Activated T-helper 9 cell treated with anti-CD3 and anti-CD28 coated beads, Interleukin-2, amount 50 U/mL, for 16 hours (primary cell): ENCODE measurements around the gene RHOBTB3.

Experiments
- DNase-seq: peaks from one replicate; pipeline ENCODE4 v3.0.0-alpha.2; 2020; ENCODE audit warnings: low read depth

RHOBTB3 gene

GRCh38 chr5:95731571-95732554 is 727 bp downstream of the RHOBTB3 start:
- DNase-seq: peak; percentile 4

- no peak for DNase-seq
These were observed 2.0 kb downstream of the RHOBTB3 start for GRCh38 chr5:95733107-95733665.

GRCh38 chr5:95734187-95734586 is 3.1 kb downstream of the RHOBTB3 start:
- no peak for DNase-seq

GRCh38 chr5:95734906-95735305 is 3.8 kb downstream of the RHOBTB3 start:
- DNase-seq: no peak

- DNase-seq: no peak
These were observed 4.3 kb downstream of the RHOBTB3 start for GRCh38 chr5:95735406-95735805.

- DNase-seq: no peak
These were observed 6.9 kb downstream of the RHOBTB3 start for GRCh38 chr5:95738072-95738471.

- no peak for DNase-seq
These were observed 7.7 kb downstream of the RHOBTB3 start for GRCh38 chr5:95738834-95739233.

- DNase-seq: no peak
These were observed 8.7 kb downstream of the RHOBTB3 start for GRCh38 chr5:95739857-95740256.

GRCh38 chr5:95741458-95741857 is 10.3 kb downstream of the RHOBTB3 start:
- no peak for DNase-seq

- no peak for DNase-seq
These were observed 12.1 kb downstream of the RHOBTB3 start for GRCh38 chr5:95743232-95743631.

- DNase-seq: no peak
These were observed 12.7 kb downstream of the RHOBTB3 start for GRCh38 chr5:95743877-95744276.

GRCh38 chr5:95746194-95746593 is 15.1 kb downstream of the RHOBTB3 start:
- no peak for DNase-seq

- no peak for DNase-seq
These were observed 15.9 kb downstream of the RHOBTB3 start for GRCh38 chr5:95746722-95747679.

- DNase-seq: no peak
These were observed 17.0 kb downstream of the RHOBTB3 start for GRCh38 chr5:95748133-95748532.

- no peak for DNase-seq
These were observed 23.4 kb downstream of the RHOBTB3 start for GRCh38 chr5:95754545-95754944.

GRCh38 chr5:95759005-95759404 is 27.9 kb downstream of the RHOBTB3 start:
- no peak for DNase-seq

GRCh38 chr5:95759634-95760033 is 28.5 kb downstream of the RHOBTB3 start:
- DNase-seq: no peak

- DNase-seq: no peak
These were observed 29.4 kb downstream of the RHOBTB3 start for GRCh38 chr5:95760273-95761191.

GRCh38 chr5:95761771-95762651 is 30.9 kb downstream of the RHOBTB3 start:
- no peak for DNase-seq

- no peak for DNase-seq
These were observed 31.5 kb downstream of the RHOBTB3 start for GRCh38 chr5:95762652-95763041.
